K562 (cell line): ENCODE measurements around the gene TTC39A. TPM values are rescaled to one million over a fixed set of nuclear protein-coding genes. Genes with fewer than 3 reads are reported as not detected.

Experiments
- ATAC-seq: fragments of 200-7000 bp; cut with Tn5 transposase; 3 replicates; pipeline ENCODE4 v1.9.1; 2020; ENCODE audit warnings: moderate library complexity
- BruUV-seq: library from RNA; stranded (reverse); fragments of 400-500 nt; replicated peaks from 2 replicates; lab custom pipeline; 2021; lab: Mats Ljungman, UMichigan
- CTCF ChIA-PET: fragments of 300-600 bp; formaldehyde crosslinking; extraction: SDS; loops from one replicate; lab custom pipeline; 2021; ENCODE audit warnings: low intra/inter-chr PET ratio; lab: Yijun Ruan, JAX
- POLR2A ChIA-PET: fragments of 300-600, 350-650 bp; sonication (Branson Sonifier 250); formaldehyde crosslinking; extraction: SDS; loops from one replicate; lab custom pipeline; 2021; ENCODE audit warnings: antibody characterized with exemption, inconsistent platforms; lab: Yijun Ruan, JAX
- DNase-seq, 4 experiments: peaks; one replicate each; pipeline versions ENCODE4 v3.0.0 to v3.0.0-alpha.2; 2011 to 2018; ENCODE audit warnings: low spot score in 3 of 4, mixed read lengths in 3 of 4; ENCODE audit errors: extremely low read depth in 1 of 4
- FAIRE-seq: peaks from 2 replicates; lab custom pipeline; 2011; peaks lifted over from hg19 to GRCh38; lab: Jason Lieb, UNC
- H2AFZ ChIP-seq: 2 replicates; pipeline ENCODE4 v1.6.0; 2011; ENCODE audit warnings: low read depth, low read length, control low read depth, inconsistent platforms
- H3K27ac ChIP-seq: fragments of 200-600 bp; 3 replicates; pipeline ENCODE4 v1.8.0; 2011; ENCODE audit warnings: low read depth, mild to moderate bottlenecking, control low read depth, inconsistent platforms, low read length, moderate library complexity, mixed read lengths; ENCODE audit errors: extremely low read depth
- H3K27me3 ChIP-seq, 2 experiments: fragments of 300-600 bp in 1 of 2; 2 replicates in 1 of 2; 3 replicates in 1 of 2; pipeline versions ENCODE4 v1.6.0 to v1.8.0; 2011; ENCODE audit warnings: inconsistent platforms in 2 of 2, low read length in 2 of 2, mild to moderate bottlenecking in 1 of 2, mixed read lengths in 1 of 2, moderate library complexity in 1 of 2; ENCODE audit not compliant: control insufficient read depth in 2 of 2, insufficient read depth in 2 of 2
- H3K36me3 ChIP-seq: fragments of 300-600 bp; 3 replicates; pipeline ENCODE4 v1.8.0; 2011; ENCODE audit warnings: mild to moderate bottlenecking, low read length, inconsistent platforms; ENCODE audit not compliant: control insufficient read depth, insufficient read depth
- H3K4me1 ChIP-seq, 2 experiments: fragments of 200-600 bp in 1 of 2; replicated peaks in 1 of 2; 2 replicates in 1 of 2; 3 replicates in 1 of 2; pipeline versions ENCODE4 v1.5.1 to v1.8.0; 2011; ENCODE audit warnings: inconsistent platforms in 2 of 2, low read length in 2 of 2, mild to moderate bottlenecking in 1 of 2, mixed read lengths in 1 of 2, moderate library complexity in 1 of 2; ENCODE audit not compliant: control insufficient read depth in 2 of 2, insufficient read depth in 2 of 2
- H3K4me2 ChIP-seq: 2 replicates; pipeline ENCODE4 v1.6.1; 2011; ENCODE audit warnings: low read length, control low read depth, inconsistent platforms, mixed read lengths; ENCODE audit not compliant: insufficient read depth
- H3K4me3 ChIP-seq: fragments of 200-600 bp; sonication (generic), shearing (Covaris generic); 2 replicates; pipeline ENCODE4 v1.5.1; 2016; ENCODE audit warnings: control low read depth, inconsistent platforms
- H3K79me2 ChIP-seq: fragments of 200-600 bp; 3 replicates; pipeline ENCODE4 v1.8.0; 2011; ENCODE audit warnings: low read length, inconsistent platforms; ENCODE audit not compliant: control insufficient read depth, insufficient read depth
- H3K9ac ChIP-seq, 2 experiments: 2 replicates each; pipeline versions ENCODE4 v1.6.0 to v1.6.1; 2011; ENCODE audit warnings: low read depth in 2 of 2, low read length in 2 of 2, control low read depth in 1 of 2, inconsistent platforms in 1 of 2, mild to moderate bottlenecking in 1 of 2, mixed read lengths in 1 of 2; ENCODE audit not compliant: insufficient read depth in 1 of 2
- H3K9me1 ChIP-seq: one replicate; pipeline ENCODE4 v1.6.0; 2011; ENCODE audit warnings: inconsistent platforms, mild to moderate bottlenecking, low read length, moderate library complexity; ENCODE audit not compliant: control insufficient read depth, insufficient read depth
- H3K9me3 ChIP-seq: replicated peaks from 2 replicates; pipeline ENCODE4 v1.5.1; 2011; ENCODE audit warnings: low read depth, low read length, inconsistent platforms; ENCODE audit not compliant: control insufficient read depth, insufficient read depth
- H4K20me1 ChIP-seq: replicated peaks from 2 replicates; pipeline ENCODE4 v1.6.1; 2011; ENCODE audit warnings: low read length, inconsistent platforms, mixed read lengths; ENCODE audit not compliant: control insufficient read depth, insufficient read depth
- DACH1 ChIP-seq: fragments of 450-650 bp; IDR thresholded peaks from 2 replicates; pipeline ENCODE4 v1.6.1; 2018; ENCODE audit not compliant: partially characterized antibody
- FOXK2 ChIP-seq, 2 experiments: fragments of 450-650 bp; IDR thresholded peaks in 1 of 2; conservative IDR thresholded peaks in 1 of 2; 2 replicates each; pipeline ENCODE4 v1.6.1; 2016; ENCODE audit warnings: low read depth in 2 of 2, mild to moderate bottlenecking in 1 of 2
- HOXB6 ChIP-seq: fragments of 250-450 bp; sonication (Bioruptor Pico); IDR thresholded peaks from 2 replicates; pipeline ENCODE4 v1.5.1; 2022; ENCODE audit warnings: mild to moderate bottlenecking, borderline replicate concordance
- IFI16 ChIP-seq: fragments of 250-450 bp; sonication (Bioruptor Pico); IDR thresholded peaks from 2 replicates; pipeline ENCODE4 v2.1.2; 2022; ENCODE audit warnings: mild to moderate bottlenecking, inconsistent platforms
- KLF13 ChIP-seq: fragments of 450-650 bp; IDR thresholded peaks from 2 replicates; pipeline ENCODE4 v1.6.1; 2016; ENCODE audit warnings: missing genetic modification characterization, low read depth, mild to moderate bottlenecking, missing compliant biosample characterization, moderate library complexity, borderline replicate concordance
- MCM2 ChIP-seq: fragments of 450-650 bp; IDR thresholded peaks from 2 replicates; pipeline ENCODE4 v1.6.1; 2017; ENCODE audit warnings: low read depth, mild to moderate bottlenecking
- NCOA1 ChIP-seq: fragments of 450-650 bp; IDR thresholded peaks from 2 replicates; pipeline ENCODE4 v1.6.1; 2016; ENCODE audit warnings: low read depth
- POLR2G ChIP-seq: fragments of 200-400 bp; formaldehyde crosslinking; IDR thresholded peaks from 2 replicates; pipeline ENCODE4 v1.6.1; 2017; ENCODE audit warnings: low read depth, mild to moderate bottlenecking, antibody characterized with exemption, low read length, moderate library complexity
- TCF7L2 ChIP-seq: fragments of 150-350 bp; IDR thresholded peaks from 2 replicates; pipeline ENCODE4 v1.6.1; 2016; ENCODE audit warnings: low read depth, mild to moderate bottlenecking, low read length, moderate library complexity
- WHSC1 ChIP-seq: IDR thresholded peaks from one replicate; pipeline ENCODE4 v1.6.1; 2012; ENCODE audit warnings: low read length, control low read depth, inconsistent platforms
- XRCC5 ChIP-seq: fragments of 200-400 bp; formaldehyde crosslinking; IDR thresholded peaks from 2 replicates; pipeline ENCODE4 v1.6.1; 2017; ENCODE audit warnings: low read depth, mild to moderate bottlenecking, low read length
- ZFPM2 ChIP-seq: fragments of 250-450 bp; sonication (Bioruptor Pico); IDR thresholded peaks from 2 replicates; pipeline ENCODE4 v1.5.1; 2022; ENCODE audit warnings: mild to moderate bottlenecking
- ZNF24 ChIP-seq: fragments of 450-650 bp; IDR thresholded peaks from 2 replicates; pipeline ENCODE4 v1.6.1; 2016
- ZNF431 ChIP-seq: sonication (generic); formaldehyde crosslinking; IDR thresholded peaks from 2 replicates; pipeline ENCODE4 v1.8.0; 2022; ENCODE audit warnings: mild to moderate bottlenecking, missing genetic modification reagents
- WGBS: fragments of 100-300 bp; shearing (Covaris generic); methylation state at CpG from one replicate; pipeline ENCODE4 v1.1.6; 2016; ENCODE audit warnings: low coverage, mixed read lengths; ENCODE audit not compliant: insufficient coverage; ENCODE audit errors: missing lambda C conversion rate; 5-methylcytosine and 5-hydroxymethylcytosine counted together
- in situ Hi-C: fragments of 300-500 bp; cut with MboI; formaldehyde crosslinking; loops from 4 replicates; pipeline ENCODE4 v1.15.0; 2018; ENCODE audit warnings: inconsistent platforms, mixed read lengths
- intact Hi-C: fragments of 100-400 bp; cut with micrococcal nuclease; formaldehyde crosslinking; loops from 2 replicates; pipeline ENCODE4 v1.14.2; 2022
- polyA plus RNA-seq, 8 experiments: library from polyadenylated mRNA; depleted of rRNA in 4 of 8; stranded (reverse) in 5 of 8; unstranded in 3 of 8; fragments of >200 nt; fragmentation: Nextera tagmentation in 2 of 8; fragmentation: Illumina TruSeq in 1 of 8; extraction: Ambion mirVana in 2 of 8; extraction: Trizol in 1 of 8; gene quantifications; 2 replicates each; pipeline versions ENCODE4 v1.2.1 to v1.2.3, GENCODE V29; 2011 to 2014; ENCODE audit warnings: inconsistent platforms in 1 of 8, missing spikeins in 1 of 8
- total RNA-seq, 7 experiments: library from RNA; depleted of rRNA in 6 of 7; stranded (reverse); fragments of >200 nt in 6 of 7; fragmentation: Illumina TruSeq in 2 of 7; extraction: Trizol in 2 of 7; gene quantifications; 2 replicates each; pipeline versions ENCODE4 v1.2.1 to v1.2.3, GENCODE V29; 2011 to 2021; ENCODE audit warnings: low replicate concordance in 1 of 7
- TF ChIP-seq, protein P1 (sequence below), 2 experiments: fragments of 450-650 bp; formaldehyde crosslinking in 1 of 2; IDR thresholded peaks; 2 replicates each; pipeline versions ENCODE4 v1.4.0 to v1.6.1; 2014 to 2020; ENCODE audit warnings: mild to moderate bottlenecking in 2 of 2, borderline replicate concordance in 1 of 2, low read depth in 1 of 2

TTC39A gene
- total and polyA plus RNA-seq, 9 of the 15 experiments (the other 6 are each of a cell fraction or from before 2014, with no cell fraction given): 0.18 to 0.82 (median 0.35) TPM

DNA sequence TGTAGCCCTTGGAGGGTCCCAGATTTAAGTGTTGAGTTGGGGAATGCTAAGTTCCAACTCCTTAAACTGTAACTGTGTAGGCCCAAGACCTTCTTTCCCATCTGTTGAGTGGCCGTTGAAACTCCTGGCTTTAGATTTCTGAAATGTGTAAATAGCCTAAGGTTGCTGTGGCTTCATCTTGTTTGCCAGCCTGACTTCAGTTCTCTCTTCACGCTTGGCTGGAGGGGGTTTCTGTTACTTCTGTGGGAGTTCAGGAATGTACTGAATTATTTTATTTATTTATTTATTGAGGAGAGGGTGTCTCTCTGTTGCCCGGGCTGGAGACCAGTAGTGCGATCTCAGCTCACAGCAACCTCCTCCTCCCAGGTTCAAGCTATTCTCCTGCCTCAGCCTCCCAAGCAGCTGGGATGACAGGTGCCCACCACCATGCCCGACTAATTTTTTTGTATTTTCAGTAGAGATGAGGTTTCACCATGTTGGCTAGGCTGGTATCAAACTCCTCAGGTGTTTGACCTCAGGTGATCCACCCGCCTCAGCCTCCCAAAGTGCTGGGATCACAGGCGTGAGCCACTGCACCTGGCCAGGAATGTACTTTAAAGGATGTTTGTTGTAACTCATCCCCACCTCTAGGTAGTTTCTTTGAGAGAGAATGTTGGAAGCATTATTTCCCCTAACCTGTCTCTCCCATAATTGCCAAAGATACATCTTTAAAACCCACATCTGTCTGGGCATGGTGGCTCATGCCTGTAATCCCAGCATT is 5.9 kb downstream of the TTC39A start:
- Histone ChIP-seq H4K20me1 (no peaks in the 10 kb centered on the region), H3K9ac (no peak overlapping the region), H3K79me2 (no peaks in the 10 kb centered on the region), H3K9me1 (no peaks in the 10 kb centered on the region), H3K27ac (no peak overlapping the region), H3K4me3 (no peak overlapping the region), H2AFZ (no peak overlapping the region), H3K36me3 (no peaks in the 10 kb centered on the region), H3K27me3 (no peaks in the 10 kb centered on the region), H3K9me3 (no peaks in the 10 kb centered on the region), H3K4me2 (no peak overlapping the region), H3K4me1 (peaks cover 31 to 42% of the 10 kb centered on the region in 2 experiments)
- no TSS peak for BruUV-seq
- intact Hi-C loops: no loop called here
- ATAC-seq (no peak), FAIRE-seq (no peak), DNase-seq (no peak)
- in situ Hi-C loops: no loop called here
- POLR2A ChIA-PET: no interaction called here
- CTCF ChIA-PET: no interaction called here
- 84% methylated on average over 7 of the region's 7 CpGs for WGBS
- TF ChIP-seq HOXB6: no peak
- TF ChIP-seq NCOA1: no peak
- no peak for TF ChIP-seq ZNF24
- no peak for TF ChIP-seq XRCC5
- TF ChIP-seq TCF7L2: no peak
- TF ChIP-seq KLF13 (tag): no peak
- TF ChIP-seq IFI16 (CRISPR knock-in tag): no peak
- TF ChIP-seq ZNF431 (CRISPR knock-in tag): no peak
- TF ChIP-seq, protein P1, sequence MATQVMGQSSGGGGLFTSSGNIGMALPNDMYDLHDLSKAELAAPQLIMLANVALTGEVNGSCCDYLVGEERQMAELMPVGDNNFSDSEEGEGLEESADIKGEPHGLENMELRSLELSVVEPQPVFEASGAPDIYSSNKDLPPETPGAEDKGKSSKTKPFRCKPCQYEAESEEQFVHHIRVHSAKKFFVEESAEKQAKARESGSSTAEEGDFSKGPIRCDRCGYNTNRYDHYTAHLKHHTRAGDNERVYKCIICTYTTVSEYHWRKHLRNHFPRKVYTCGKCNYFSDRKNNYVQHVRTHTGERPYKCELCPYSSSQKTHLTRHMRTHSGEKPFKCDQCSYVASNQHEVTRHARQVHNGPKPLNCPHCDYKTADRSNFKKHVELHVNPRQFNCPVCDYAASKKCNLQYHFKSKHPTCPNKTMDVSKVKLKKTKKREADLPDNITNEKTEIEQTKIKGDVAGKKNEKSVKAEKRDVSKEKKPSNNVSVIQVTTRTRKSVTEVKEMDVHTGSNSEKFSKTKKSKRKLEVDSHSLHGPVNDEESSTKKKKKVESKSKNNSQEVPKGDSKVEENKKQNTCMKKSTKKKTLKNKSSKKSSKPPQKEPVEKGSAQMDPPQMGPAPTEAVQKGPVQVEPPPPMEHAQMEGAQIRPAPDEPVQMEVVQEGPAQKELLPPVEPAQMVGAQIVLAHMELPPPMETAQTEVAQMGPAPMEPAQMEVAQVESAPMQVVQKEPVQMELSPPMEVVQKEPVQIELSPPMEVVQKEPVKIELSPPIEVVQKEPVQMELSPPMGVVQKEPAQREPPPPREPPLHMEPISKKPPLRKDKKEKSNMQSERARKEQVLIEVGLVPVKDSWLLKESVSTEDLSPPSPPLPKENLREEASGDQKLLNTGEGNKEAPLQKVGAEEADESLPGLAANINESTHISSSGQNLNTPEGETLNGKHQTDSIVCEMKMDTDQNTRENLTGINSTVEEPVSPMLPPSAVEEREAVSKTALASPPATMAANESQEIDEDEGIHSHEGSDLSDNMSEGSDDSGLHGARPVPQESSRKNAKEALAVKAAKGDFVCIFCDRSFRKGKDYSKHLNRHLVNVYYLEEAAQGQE (IDR thresholded peaks at IDR 0.05; ENCODE audit: borderline replicate concordance): no peak
- TF ChIP-seq, protein P1 (CRISPR knock-in tag; IDR thresholded peaks at IDR 0.05; ENCODE audit: low read depth): no peak
- no peak for TF ChIP-seq POLR2G
- no peak for TF ChIP-seq DACH1
- TF ChIP-seq WHSC1: no peak
- TF ChIP-seq FOXK2 (conservative IDR thresholded peaks at IDR 0.05 in 1 of 2, IDR thresholded peaks at IDR 0.05 in 1 of 2; ENCODE audit: low read depth in 2 of 2): no peak
- TF ChIP-seq MCM2: no peak
- no peak for TF ChIP-seq ZFPM2 (CRISPR knock-in tag)
